GM23248 (cell line): Measurements from ENCODE around the gene SLC8A2.

Experiments used
- EZH2 ChIP-seq: fragments of 200-600 bp; sonication (generic); IDR thresholded peaks from 2 replicates; pipeline ENCODE4 v1.6.1; 2018; ENCODE audit warnings: antibody characterized with exemption, mild to moderate bottlenecking; ENCODE audit not compliant: insufficient read depth, poor library complexity, severe bottlenecking
- EZH2phosphoT487 ChIP-seq: fragments of 200-600 bp; sonication (generic); IDR thresholded peaks from 2 replicates; pipeline ENCODE4 v1.6.1; 2018; ENCODE audit warnings: antibody characterized with exemption, moderate library complexity, mild to moderate bottlenecking, low read depth; ENCODE audit not compliant: insufficient read depth

DNA sequence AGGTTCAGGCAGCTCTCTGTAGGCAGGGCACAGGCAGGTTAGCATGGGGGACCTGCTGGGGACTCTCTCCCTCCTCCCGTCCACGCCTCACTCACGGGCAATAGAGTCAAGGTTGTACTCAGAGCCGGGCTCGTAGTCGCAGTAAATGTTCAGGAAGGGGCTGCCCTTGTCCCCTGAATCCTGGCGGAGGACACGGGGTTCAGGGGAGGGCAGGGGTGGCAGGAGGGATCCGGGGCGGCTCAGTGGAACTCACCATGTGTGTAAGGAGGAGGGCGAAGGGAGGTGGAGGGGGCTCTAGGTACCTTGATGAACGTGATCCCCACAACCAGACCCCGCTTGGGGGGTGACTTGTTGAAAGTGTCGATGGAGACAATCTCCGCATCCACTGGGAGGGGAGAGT, 11.5 kb upstream of the SLC8A2 start:
- TF ChIP-seq EZH2phosphoT487 (no peak), EZH2 (no peak)
